HepG2 (cell line): ENCODE data around the gene SMARCA2. TPM values are rescaled to one million over a fixed set of nuclear protein-coding genes. Genes with fewer than 3 reads are reported as not detected.

Source experiments
- ATAC-seq: fragments of 200-7000 bp; cut with Tn5 transposase; 3 replicates; pipeline ENCODE4 v1.9.1; 2020; ENCODE audit warnings: mild to moderate bottlenecking, moderate library complexity
- BruUV-seq: library from RNA; stranded (reverse); fragments of 400-500 nt; replicated peaks from 2 replicates; lab custom pipeline; 2021; lab: Mats Ljungman, UMichigan
- CTCF ChIA-PET: fragments of 300-600 bp; formaldehyde crosslinking; extraction: SDS; loops from one replicate; lab custom pipeline; 2021; ENCODE audit warnings: low total read pairs, inconsistent platforms, low intra/inter-chr PET ratio; lab: Yijun Ruan, JAX
- POLR2A ChIA-PET: fragments of 350-600 bp; sonication (Branson Sonifier 250); formaldehyde crosslinking; loops from one replicate; lab custom pipeline; 2020; ENCODE audit warnings: antibody characterized with exemption, inconsistent platforms; lab: Yijun Ruan, JAX
- DNase-seq: peaks from one replicate; pipeline ENCODE4 v3.0.0-alpha.2; 2015; ENCODE audit warnings: low spot score
- FAIRE-seq: peaks from 3 replicates; lab custom pipeline; 2011; peaks lifted over from hg19 to GRCh38; lab: Jason Lieb, UNC
- H2AFZ ChIP-seq: one replicate; pipeline ENCODE4 v1.6.1; 2011; ENCODE audit warnings: low read length, inconsistent platforms
- H3K27ac ChIP-seq: fragments of 300-600 bp; 3 replicates; pipeline ENCODE4 v1.8.0; 2011; ENCODE audit warnings: mixed run types, mild to moderate bottlenecking, mixed read lengths, low read length, inconsistent platforms; ENCODE audit not compliant: insufficient read depth; ENCODE audit errors: extremely low read length
- H3K27me3 ChIP-seq, 2 experiments: fragments of 200-600 bp in 1 of 2; 2 replicates in 1 of 2; 3 replicates in 1 of 2; pipeline versions ENCODE4 v1.6.0 to v1.8.0; 2011; ENCODE audit warnings: low read length in 2 of 2, mild to moderate bottlenecking in 2 of 2, moderate library complexity in 2 of 2, inconsistent platforms in 1 of 2; ENCODE audit not compliant: insufficient read depth in 2 of 2, control insufficient read depth in 1 of 2
- H3K36me3 ChIP-seq, 2 experiments: fragments of 200-600 bp in 1 of 2; replicated peaks in 1 of 2; 2 replicates in 1 of 2; 3 replicates in 1 of 2; pipeline versions ENCODE4 v1.5.1 to v1.8.0; 2011; ENCODE audit warnings: low read length in 2 of 2, inconsistent platforms in 1 of 2; ENCODE audit not compliant: insufficient read depth in 2 of 2, control insufficient read depth in 1 of 2
- H3K4me1 ChIP-seq: 2 replicates; pipeline ENCODE4 v1.5.1; 2012; ENCODE audit warnings: low read length, inconsistent platforms; ENCODE audit not compliant: insufficient read depth
- H3K4me2 ChIP-seq: 2 replicates; pipeline ENCODE4 v1.6.0; 2011; ENCODE audit warnings: low read depth, low read length, inconsistent platforms
- H3K4me3 ChIP-seq, 3 experiments: fragments of 200-600 bp in 1 of 3; sonication (generic), shearing (Covaris generic) in 1 of 3; replicated peaks in 1 of 3; 2 replicates each; pipeline ENCODE4 v1.5.1; 2011 to 2016; ENCODE audit warnings: low read length in 3 of 3, inconsistent platforms in 2 of 3, low read depth in 2 of 3, mild to moderate bottlenecking in 2 of 3, control low read depth in 1 of 3, mixed read lengths in 1 of 3; ENCODE audit not compliant: insufficient read depth in 1 of 3
- H3K79me2 ChIP-seq: one replicate; pipeline ENCODE4 v1.6.1; 2011; ENCODE audit warnings: low read length, inconsistent platforms; ENCODE audit not compliant: insufficient read depth
- H3K9ac ChIP-seq: 2 replicates; pipeline ENCODE4 v1.6.0; 2011; ENCODE audit warnings: mild to moderate bottlenecking, low read depth, low read length, inconsistent platforms; ENCODE audit not compliant: insufficient read depth
- H3K9me3 ChIP-seq: 2 replicates; pipeline ENCODE4 v1.5.1; 2012; ENCODE audit warnings: mild to moderate bottlenecking, low read length
- H4K20me1 ChIP-seq: 2 replicates; pipeline ENCODE4 v1.6.0; 2011; ENCODE audit warnings: inconsistent platforms, mild to moderate bottlenecking, low read length, moderate library complexity; ENCODE audit not compliant: insufficient read depth
- CCDC6 ChIP-seq: sonication (generic); formaldehyde crosslinking; IDR thresholded peaks from 2 replicates; pipeline ENCODE4 v1.8.1; 2022; ENCODE audit warnings: mild to moderate bottlenecking, missing genetic modification reagents, moderate library complexity
- ESRRA ChIP-seq: sonication (generic); formaldehyde crosslinking; IDR thresholded peaks from 2 replicates; pipeline ENCODE4 v1.5.1; 2020; ENCODE audit warnings: mild to moderate bottlenecking, low read depth, missing genetic modification reagents
- MXI1 ChIP-seq: IDR thresholded peaks from 3 replicates; pipeline ENCODE4 v1.6.1; 2012; ENCODE audit warnings: low read depth, low read length, inconsistent platforms, borderline replicate concordance
- NFYB ChIP-seq: sonication (generic); formaldehyde crosslinking; IDR thresholded peaks from 2 replicates; pipeline ENCODE4 v1.4.0; 2020; ENCODE audit warnings: missing genetic modification reagents
- SP140L ChIP-seq: sonication (generic); formaldehyde crosslinking; IDR thresholded peaks from 2 replicates; pipeline ENCODE4 v1.4.0; 2020; ENCODE audit warnings: missing genetic modification reagents, borderline replicate concordance
- TRIM24 ChIP-seq: sonication (generic); formaldehyde crosslinking; IDR thresholded peaks from 2 replicates; pipeline ENCODE4 v1.8.0; 2022; ENCODE audit warnings: mild to moderate bottlenecking, missing genetic modification reagents
- WIZ ChIP-seq: sonication (generic); formaldehyde crosslinking; IDR thresholded peaks from 2 replicates; pipeline ENCODE4 v1.5.1; 2020; ENCODE audit warnings: mild to moderate bottlenecking, missing genetic modification reagents
- ZHX2 ChIP-seq, 2 experiments: sonication (generic) in 1 of 2; formaldehyde crosslinking in 1 of 2; IDR thresholded peaks; 2 replicates each; pipeline versions ENCODE4 v1.6.1 to v1.9.0; 2014 to 2022; ENCODE audit warnings: antibody characterized with exemption in 1 of 2, borderline replicate concordance in 1 of 2, inconsistent platforms in 1 of 2, low read depth in 1 of 2, missing genetic modification reagents in 1 of 2
- ZNF225 ChIP-seq: sonication (generic); formaldehyde crosslinking; IDR thresholded peaks from 2 replicates; pipeline ENCODE4 v1.4.0; 2020; ENCODE audit warnings: mild to moderate bottlenecking, missing genetic modification reagents
- ZNF251 ChIP-seq: sonication (generic); formaldehyde crosslinking; IDR thresholded peaks from 2 replicates; pipeline ENCODE4 v1.9.0; 2021; ENCODE audit warnings: mild to moderate bottlenecking, missing genetic modification reagents
- ZNF580 ChIP-seq: IDR thresholded peaks from 2 replicates; pipeline ENCODE4 v1.6.1; 2016; ENCODE audit warnings: low read depth, borderline replicate concordance
- WGBS: methylation state at CpG from one replicate; pipeline ENCODE4 v1.1.6; 2017; ENCODE audit warnings: low lambda C conversion rate; 5-methylcytosine and 5-hydroxymethylcytosine counted together
- in situ Hi-C: cut with HindIII; loops from 2 replicates; pipeline ENCODE4 v1.10.0; 2017; ENCODE audit warnings: low pct_unique_long_range_greater_than_20kb; ENCODE audit not compliant: extremely low pct_ligation_motif_present
- intact Hi-C: fragments of 100-400 bp; cut with micrococcal nuclease; formaldehyde crosslinking; loops from one replicate; pipeline ENCODE4 v1.10.0; 2022; ENCODE audit not compliant: unreplicated experiment
- polyA plus RNA-seq, 8 experiments: library from polyadenylated mRNA; depleted of rRNA in 3 of 8; stranded (reverse) in 7 of 8; unstranded in 1 of 8; fragments of >200 nt; fragmentation: Illumina TruSeq in 4 of 8; extraction: Trizol in 4 of 8; gene quantifications; 2 replicates each; pipeline versions ENCODE4 v1.2.1 to v1.2.3, GENCODE V29; 2011 to 2016; ENCODE audit warnings: low read depth in 4 of 8, missing spikeins in 1 of 8, mixed read lengths in 1 of 8; ENCODE audit not compliant: insufficient read depth in 1 of 8
- total RNA-seq, 5 experiments: library from RNA; depleted of rRNA; stranded (reverse); fragments of >200 nt; fragmentation: Illumina TruSeq; extraction: Trizol; gene quantifications; 2 replicates each; pipeline ENCODE4 v1.2.3, GENCODE V29; 2016; ENCODE audit warnings: low read depth in 1 of 5
- TF ChIP-seq, protein P1 (sequence below): sonication (generic); formaldehyde crosslinking; IDR thresholded peaks from 2 replicates; pipeline ENCODE4 v1.5.0; 2020; ENCODE audit warnings: mild to moderate bottlenecking, missing genetic modification reagents

Gene SMARCA2
- total and polyA plus RNA-seq, 2 of the 13 experiments (the other 11 are each of a cell fraction or from before 2014, with no cell fraction given) = 22.5 to 23.7 TPM

DNA sequence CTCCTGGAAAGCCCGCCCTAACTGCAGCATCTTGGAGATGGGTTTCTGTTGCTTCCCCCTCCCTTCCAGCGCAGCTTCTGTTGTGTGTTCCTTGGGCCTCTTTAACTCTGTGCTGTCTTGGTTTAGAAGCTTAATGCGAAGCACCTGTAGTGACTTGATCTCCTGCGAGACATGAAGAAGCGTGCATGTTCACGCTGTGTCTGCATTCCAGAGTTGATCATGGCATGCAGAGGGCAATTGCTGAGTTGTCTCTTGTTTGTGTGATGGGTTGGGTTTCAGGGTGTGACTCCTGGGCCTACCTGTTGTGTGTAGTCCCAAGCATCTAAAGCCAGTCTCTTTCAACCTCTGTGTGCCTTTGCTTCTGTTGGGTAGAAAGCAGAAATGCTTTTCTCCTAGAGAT lies 155.6 kb downstream of the SMARCA2 start:
- WGBS = 81% methylated on average over 6 of the region's 6 CpGs
- no peak for TF ChIP-seq ZNF225 (CRISPR knock-in tag)
- TF ChIP-seq ZNF251 (CRISPR knock-in tag) = no peak
- TF ChIP-seq ZNF580 (CRISPR knock-in tag) = no peak
- TF ChIP-seq SP140L = no peak
- TF ChIP-seq, protein P1, sequence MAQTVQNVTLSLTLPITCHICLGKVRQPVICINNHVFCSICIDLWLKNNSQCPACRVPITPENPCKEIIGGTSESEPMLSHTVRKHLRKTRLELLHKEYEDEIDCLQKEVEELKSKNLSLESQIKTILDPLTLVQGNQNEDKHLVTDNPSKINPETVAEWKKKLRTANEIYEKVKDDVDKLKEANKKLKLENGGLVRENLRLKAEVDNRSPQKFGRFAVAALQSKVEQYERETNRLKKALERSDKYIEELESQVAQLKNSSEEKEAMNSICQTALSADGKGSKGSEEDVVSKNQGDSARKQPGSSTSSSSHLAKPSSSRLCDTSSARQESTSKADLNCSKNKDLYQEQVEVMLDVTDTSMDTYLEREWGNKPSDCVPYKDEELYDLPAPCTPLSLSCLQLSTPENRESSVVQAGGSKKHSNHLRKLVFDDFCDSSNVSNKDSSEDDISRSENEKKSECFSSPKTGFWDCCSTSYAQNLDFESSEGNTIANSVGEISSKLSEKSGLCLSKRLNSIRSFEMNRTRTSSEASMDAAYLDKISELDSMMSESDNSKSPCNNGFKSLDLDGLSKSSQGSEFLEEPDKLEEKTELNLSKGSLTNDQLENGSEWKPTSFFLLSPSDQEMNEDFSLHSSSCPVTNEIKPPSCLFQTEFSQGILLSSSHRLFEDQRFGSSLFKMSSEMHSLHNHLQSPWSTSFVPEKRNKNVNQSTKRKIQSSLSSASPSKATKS (CRISPR knock-in tag) = no peak
- TF ChIP-seq CCDC6 = no peak
- no peak for TF ChIP-seq ZHX2 (IDR thresholded peaks at IDR 0.05; ENCODE audit: low read depth)
- no peak for TF ChIP-seq ZHX2 (CRISPR knock-in tag; IDR thresholded peaks at IDR 0.05; ENCODE audit: borderline replicate concordance)
- no peak for TF ChIP-seq WIZ
- TF ChIP-seq MXI1 = no peak
- no peak for TF ChIP-seq TRIM24 (CRISPR knock-in tag)
- no peak for TF ChIP-seq ESRRA
- TF ChIP-seq NFYB (CRISPR knock-in tag) = no peak
- Histone ChIP-seq H4K20me1 (no peaks in the 10 kb centered on the region), H2AFZ (no peak overlapping the region), H3K4me3 (no peak overlapping the region), H3K9me3 (no peaks in the 10 kb centered on the region), H3K27ac (no peak overlapping the region), H3K9ac (no peak overlapping the region), H3K27me3 (no peaks in the 10 kb centered on the region), H3K79me2 (no peaks in the 10 kb centered on the region), H3K4me2 (no peak overlapping the region), H3K4me1 (peaks cover 8% of the 10 kb centered on the region), H3K36me3 (peaks cover 2% of the 10 kb centered on the region in 2 experiments; a peak in 1 of 5 replicates)
- ATAC-seq = no peak
- in situ Hi-C loops (no loop called here), intact Hi-C loops (no loop called here)
- CTCF ChIA-PET = no interaction called here
- DNase-seq = no peak
- no TSS peak for BruUV-seq
- FAIRE-seq = no peak
- POLR2A ChIA-PET = no interaction called here
